Erythroblast (primary cell): ENCODE results near the gene P2RY12.

ENCODE experiments used
- DNase-seq, 2 experiments: peaks; one replicate each; lab custom pipeline; 2025; lab: John Stamatoyannopoulos, UW
- GATA1 ChIP-seq: IDR thresholded peaks from 2 replicates; pipeline ENCODE4 v1.6.1; 2011; ENCODE audit warnings: low read depth, mild to moderate bottlenecking, control low read depth, low read length, moderate library complexity
- POLR2A ChIP-seq: IDR thresholded peaks from 2 replicates; pipeline ENCODE4 v1.6.1; 2011; ENCODE audit warnings: mild to moderate bottlenecking, low read length

P2RY12 gene

GRCh38 chr3:151383111-151383510, 1.4 kb downstream of the P2RY12 start:
- no peak for DNase-seq
- TF ChIP-seq POLR2A (no peak), GATA1 (no peak)

GRCh38 chr3:151382671-151383070, 1.9 kb downstream of the P2RY12 start:
- no peak for TF ChIP-seq POLR2A
- TF ChIP-seq GATA1 = no peak
- DNase-seq = no peak

GRCh38 chr3:151379083-151379734, 5.3 kb downstream of the P2RY12 start:
- peak; percentile 21 to 42 for DNase-seq
- TF ChIP-seq POLR2A = no peak

- DNase-seq = no peak
- no peak for TF ChIP-seq POLR2A
- no peak for TF ChIP-seq GATA1
Observed at GRCh38 chr3:151377768-151378385, 6.7 kb downstream of the P2RY12 start.

GRCh38 chr3:151372063-151372820, 12.3 kb downstream of the P2RY12 start:
- DNase-seq = no peak
- no peak for TF ChIP-seq POLR2A
- TF ChIP-seq GATA1 = no peak

- TF ChIP-seq POLR2A = no peak
- no peak for TF ChIP-seq GATA1
- DNase-seq = no peak
Observed at GRCh38 chr3:151371526-151371925, 13.0 kb downstream of the P2RY12 start.

- DNase-seq = no peak
- TF ChIP-seq GATA1 (no peak), POLR2A (no peak)
Observed at GRCh38 chr3:151367448-151367847, 17.1 kb downstream of the P2RY12 start.

GRCh38 chr3:151366993-151367392, 17.6 kb downstream of the P2RY12 start:
- no peak for TF ChIP-seq GATA1
- TF ChIP-seq POLR2A = no peak
- DNase-seq = no peak

GRCh38 chr3:151362751-151363174, 21.8 kb downstream of the P2RY12 start:
- DNase-seq = no peak

GRCh38 chr3:151357463-151357850, 27.1 kb downstream of the P2RY12 start:
- DNase-seq = no peak

More at GRCh38 chr3:151362751-151363174, 21.8 kb downstream of the P2RY12 start:
- TF ChIP-seq POLR2A = no peak

GRCh38 chr3:151356794-151357462, 27.6 kb downstream of the P2RY12 start:
- TF ChIP-seq POLR2A = no peak
- no peak for TF ChIP-seq GATA1
- DNase-seq = no peak

More at GRCh38 chr3:151357463-151357850, 27.1 kb downstream of the P2RY12 start:
- TF ChIP-seq GATA1 = no peak
- TF ChIP-seq POLR2A = no peak

GRCh38 chr3:151351648-151352047, 32.9 kb downstream of the P2RY12 start:
- TF ChIP-seq GATA1 (no peak), POLR2A (no peak)
- no peak for DNase-seq

GRCh38 chr3:151351219-151351618, 33.3 kb downstream of the P2RY12 start:
- DNase-seq = no peak
- no peak for TF ChIP-seq POLR2A
- no peak for TF ChIP-seq GATA1

GRCh38 chr3:151350656-151351055, 33.9 kb downstream of the P2RY12 start:
- no peak for DNase-seq
- TF ChIP-seq GATA1 = no peak
- TF ChIP-seq POLR2A = no peak

- no peak for TF ChIP-seq POLR2A
- TF ChIP-seq GATA1 = no peak
- no peak for DNase-seq
Observed at GRCh38 chr3:151347432-151347831, 37.1 kb downstream of the P2RY12 start.
